ENCODE results near the gene SNX32.

GRCh38 chr11:65854161-65854592 lies 20.4 kb downstream of the SNX32 start:
- no peak for TF ChIP-seq POLR2AphosphoS5 (IDR thresholded peaks at IDR 0.05; ENCODE audit: insufficient read depth, low read depth, low read length)
- no peak for TF ChIP-seq POLR2A (IDR thresholded peaks at IDR 0.05; ENCODE audit: low read depth, low read length)

Data from endothelial cell of umbilical vein (primary cell).